MV-4-11 (cell line): Measurements from ENCODE around the gene GNB2.
A peak's percentile ranks its signal among the peaks of the same experiment; 100 is the strongest.
"Not testable (repeated sequence)": the region's sequence is repeated elsewhere in the genome, so short reads cannot be mapped to it uniquely, and the experiment has no call there.

Experiments used
- DNase-seq: peaks from one replicate; lab custom pipeline; 2025; lab: John Stamatoyannopoulos, UW

Gene GNB2

DNA sequence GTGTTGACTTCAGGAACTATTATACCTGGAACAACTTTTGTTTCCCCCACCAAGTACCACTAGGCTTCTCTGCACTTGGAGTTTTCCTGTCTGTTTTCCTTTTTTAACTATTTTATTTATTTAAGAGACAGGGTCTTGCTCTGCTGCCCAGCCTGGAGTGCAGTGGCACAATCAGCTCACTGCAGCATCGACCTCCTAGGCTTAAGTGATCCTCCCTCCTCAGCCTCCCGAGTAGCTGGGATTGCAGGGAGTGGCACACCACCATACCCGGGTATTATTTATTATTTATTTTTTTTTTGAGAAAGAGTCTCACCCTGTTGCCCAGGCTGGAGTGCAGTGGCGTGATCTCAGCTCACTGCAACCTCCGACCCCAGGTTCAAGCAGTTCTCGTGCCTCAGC is 22.6 kb downstream of the GNB2 start:
- DNase-seq = no peak

DNA sequence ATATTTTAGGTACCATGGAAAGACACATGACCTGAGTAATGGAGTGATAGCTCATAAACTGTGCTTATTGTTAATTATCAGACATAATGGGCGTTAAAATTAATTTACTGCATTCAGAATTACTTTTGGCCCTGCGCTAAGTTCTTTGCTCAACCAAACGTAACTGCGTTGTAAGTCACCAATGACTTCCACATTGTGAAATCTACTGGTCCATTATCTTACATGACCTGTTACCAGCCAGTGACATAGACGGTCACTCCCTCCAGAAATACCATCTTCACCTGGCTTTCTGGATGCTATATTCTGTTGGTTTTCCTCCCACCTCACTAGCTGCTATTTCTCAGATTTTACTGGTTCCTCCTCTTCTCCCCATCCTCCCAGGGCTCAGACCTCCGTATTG is 25.5 kb downstream of the GNB2 start:
- no peak for DNase-seq

DNA sequence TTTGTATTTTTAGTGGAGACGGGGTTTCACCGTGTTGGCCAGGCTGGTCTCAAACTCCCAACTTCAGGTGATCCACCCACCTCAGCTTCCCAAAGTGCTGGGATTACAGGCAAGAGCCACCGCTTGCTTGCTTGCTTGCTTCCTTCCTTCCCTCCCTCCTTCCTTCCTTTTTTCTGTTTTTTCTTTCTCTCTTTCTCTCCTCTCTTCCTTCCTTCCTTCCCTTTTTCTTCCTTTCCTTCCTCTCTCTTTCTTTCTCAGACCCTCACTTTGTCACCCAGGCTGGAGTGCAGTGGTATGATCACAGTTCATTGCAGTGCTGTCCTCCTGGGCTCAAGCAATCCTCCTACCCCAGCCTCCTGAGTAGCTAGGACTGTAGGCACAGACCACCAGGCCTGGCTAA is 27.5 kb downstream of the GNB2 start:
- not testable (repeated sequence) for DNase-seq

DNA sequence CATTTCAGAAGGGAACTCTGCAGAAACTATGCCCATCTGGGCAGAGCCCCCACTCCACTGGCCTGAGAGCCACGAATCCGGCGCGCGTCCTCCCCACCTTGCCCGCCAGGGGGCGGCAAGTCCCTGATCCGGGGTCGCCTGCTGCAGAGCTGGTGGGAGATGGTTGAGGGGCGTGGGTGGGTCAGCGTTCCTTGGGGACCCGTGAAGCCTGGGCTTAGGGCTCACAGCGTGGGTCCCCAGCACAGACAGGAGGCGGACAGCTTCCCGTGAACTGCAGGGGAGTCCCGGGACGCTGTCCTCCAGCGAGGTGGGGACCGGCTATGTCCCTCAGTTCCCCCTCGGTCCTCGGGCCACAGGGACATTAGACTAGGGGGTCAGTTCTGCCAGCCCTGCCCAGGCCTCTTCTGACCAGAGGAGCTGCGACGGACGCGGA is 31.8 kb downstream of the GNB2 start:
- peak; percentile 59 for DNase-seq

DNA sequence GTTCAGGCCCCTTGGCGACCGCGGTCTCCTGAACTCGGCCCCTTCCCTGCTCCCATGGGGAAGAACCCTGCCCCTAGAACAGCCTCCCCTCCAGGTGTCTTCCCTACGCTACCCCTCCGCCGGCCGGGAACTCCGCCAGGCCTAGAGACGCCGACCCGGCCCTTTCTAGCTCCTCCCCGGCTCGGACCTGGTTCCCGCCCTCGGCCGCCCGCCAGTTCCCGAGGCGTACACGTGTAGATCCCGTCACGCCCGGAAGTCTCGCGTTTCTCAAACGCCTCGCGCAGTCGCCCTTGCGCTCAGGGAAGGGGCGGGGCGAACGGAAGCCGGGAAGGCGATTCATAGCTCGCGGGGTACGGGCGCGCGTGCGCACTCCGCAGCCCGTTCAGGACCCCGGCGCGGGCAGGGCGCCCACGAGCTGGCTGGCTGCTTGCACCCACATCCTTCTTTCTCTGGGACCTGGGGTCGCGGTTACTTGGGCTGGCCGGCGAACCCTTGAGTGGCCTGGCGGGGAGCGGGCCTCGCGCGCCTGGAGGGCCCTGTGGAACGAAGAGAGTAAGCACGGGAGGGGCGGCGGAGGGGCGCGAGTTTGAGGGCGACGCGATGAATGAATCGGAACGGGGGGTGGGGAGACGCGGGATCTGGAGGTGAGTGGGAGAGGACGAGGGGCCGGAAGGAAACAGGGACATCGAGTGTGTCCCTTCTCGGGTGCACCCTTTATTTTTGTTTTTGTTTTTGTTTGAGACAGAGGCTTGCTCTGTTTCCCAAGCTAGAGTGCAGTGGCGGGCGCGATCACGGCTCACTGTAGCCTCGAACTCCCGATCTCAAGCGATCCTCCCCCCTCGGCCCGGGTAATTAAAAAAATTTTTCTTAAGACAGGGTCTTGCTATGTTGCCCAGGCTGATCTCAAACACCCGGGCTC is 32.5 kb downstream of the GNB2 start, which contains the start of gene POP7:
POP7 (plus strand) TSS at position 369 of the 919 bp plus-strand sequence. CDS start 710 bp downstream, outside the sequence.
- DNase-seq = peak; percentile 96

DNA sequence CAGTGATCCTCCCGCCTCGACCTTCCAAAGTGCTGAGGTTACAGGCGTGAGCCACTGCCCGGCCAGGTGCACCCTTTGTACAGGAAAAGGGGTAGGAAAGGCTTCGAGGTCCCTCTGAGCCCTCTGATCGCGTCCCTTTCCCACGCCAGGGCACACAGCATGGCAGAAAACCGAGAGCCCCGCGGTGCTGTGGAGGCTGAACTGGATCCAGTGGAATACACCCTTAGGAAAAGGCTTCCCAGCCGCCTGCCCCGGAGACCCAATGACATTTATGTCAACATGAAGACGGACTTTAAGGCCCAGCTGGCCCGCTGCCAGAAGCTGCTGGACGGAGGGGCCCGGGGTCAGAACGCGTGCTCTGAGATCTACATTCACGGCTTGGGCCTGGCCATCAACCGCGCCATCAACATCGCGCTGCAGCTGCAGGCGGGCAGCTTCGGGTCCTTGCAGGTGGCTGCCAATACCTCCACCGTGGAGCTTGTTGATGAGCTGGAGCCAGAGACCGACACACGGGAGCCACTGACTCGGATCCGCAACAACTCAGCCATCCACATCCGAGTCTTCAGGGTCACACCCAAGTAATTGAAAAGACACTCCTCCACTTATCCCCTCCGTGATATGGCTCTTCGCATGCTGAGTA is 33.3 kb downstream of the GNB2 start:
- no peak for DNase-seq

DNA sequence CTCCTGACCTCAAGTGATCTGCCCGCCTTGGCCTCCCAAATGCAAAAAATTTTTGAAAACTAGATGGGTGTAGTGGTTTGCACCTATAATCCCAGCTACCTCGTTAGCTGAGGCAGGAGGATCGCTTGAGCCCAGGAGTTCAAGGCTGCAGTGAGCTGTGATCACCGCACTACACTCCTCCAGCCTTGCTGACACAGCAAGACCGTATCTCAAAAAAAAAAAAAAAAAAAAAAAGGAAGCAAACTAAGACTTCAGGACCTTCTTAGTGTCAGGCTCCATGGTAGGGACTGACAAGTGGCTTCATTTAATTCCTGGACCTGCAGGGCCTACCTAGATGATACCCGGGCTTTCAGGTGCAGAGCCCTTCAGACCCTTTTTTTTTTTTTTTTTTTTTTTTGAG is 34.9 kb downstream of the GNB2 start:
- DNase-seq = no peak

DNA sequence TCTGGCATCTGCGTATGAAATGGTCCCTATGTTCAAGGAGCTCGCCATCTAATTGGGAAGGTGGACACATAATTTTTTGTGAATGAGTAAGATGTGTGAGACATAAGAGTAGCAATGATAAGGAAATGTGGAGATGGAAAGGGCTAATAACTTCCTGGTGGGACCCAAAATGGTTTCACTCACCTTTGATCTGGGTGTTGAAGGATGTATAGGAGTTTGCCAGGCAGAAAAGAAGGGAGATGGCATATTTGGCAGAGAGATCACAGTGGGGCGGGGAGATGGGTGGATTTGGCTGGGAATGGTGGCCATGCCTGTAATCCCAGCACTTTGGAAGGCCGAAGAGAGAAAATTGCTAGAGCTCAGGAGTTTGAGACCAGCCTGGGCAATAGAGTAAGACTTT is 36.9 kb downstream of the GNB2 start:
- no peak for DNase-seq

DNA sequence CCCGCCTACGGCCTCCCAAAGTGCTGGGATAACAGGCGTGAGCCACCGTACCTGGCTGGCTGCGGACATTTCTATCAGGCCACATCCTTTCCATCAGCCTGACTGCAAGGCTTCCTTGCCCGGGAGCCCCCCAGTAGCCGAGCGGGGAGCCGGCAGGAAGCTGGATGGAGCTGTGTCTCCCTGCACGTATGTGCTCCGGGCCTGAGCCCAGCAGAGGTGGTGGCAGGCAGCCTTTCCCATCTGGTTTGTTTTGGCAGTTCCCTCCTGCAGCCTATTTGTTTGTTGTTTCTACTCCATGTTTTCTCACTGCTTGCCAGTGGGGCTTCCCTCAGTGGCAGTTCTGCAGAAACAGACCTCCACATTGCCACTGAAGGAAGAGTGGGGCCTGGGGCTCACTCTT is 37.8 kb downstream of the GNB2 start:
- DNase-seq = no peak

DNA sequence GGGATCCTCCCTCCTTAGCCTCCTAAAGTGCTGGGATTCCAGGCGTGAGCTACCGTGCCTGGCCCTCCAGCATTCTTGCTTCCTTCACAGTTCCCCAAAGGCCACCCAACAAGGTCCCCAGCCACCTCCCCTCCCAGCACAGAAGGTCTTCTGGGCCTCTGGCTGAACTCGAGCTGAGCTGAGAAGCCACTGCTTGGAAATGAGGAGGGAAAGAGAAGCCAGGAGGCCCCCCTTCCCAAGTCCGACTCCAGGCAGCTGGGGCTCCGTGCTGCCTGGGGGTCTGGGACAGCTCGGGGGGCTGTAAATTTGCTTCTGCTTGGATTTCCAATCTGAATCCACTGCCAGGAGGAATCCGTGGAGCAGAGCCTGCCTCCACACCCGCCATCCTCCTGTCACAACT is 41.2 kb downstream of the GNB2 start:
- DNase-seq = no peak

DNA sequence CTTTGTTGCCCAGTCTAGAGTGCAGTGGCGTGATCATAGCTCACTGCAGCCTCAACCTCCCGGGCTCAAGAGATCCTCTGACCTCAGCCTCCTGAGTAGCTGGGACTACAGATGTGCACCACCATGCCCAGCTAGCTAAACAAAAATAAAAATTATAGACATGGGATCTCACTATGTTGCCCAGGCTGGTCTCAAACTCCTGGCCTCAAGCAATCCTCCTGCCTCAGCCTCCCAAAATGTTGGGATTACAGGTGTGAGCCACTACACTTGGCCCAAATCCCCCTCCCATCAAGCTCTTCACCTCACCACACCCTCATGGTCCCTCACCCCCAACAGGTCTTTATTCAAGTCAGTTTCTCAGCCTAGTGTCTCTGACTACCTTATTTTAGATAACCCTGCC is 43.5 kb downstream of the GNB2 start:
- DNase-seq = not testable (repeated sequence)

DNA sequence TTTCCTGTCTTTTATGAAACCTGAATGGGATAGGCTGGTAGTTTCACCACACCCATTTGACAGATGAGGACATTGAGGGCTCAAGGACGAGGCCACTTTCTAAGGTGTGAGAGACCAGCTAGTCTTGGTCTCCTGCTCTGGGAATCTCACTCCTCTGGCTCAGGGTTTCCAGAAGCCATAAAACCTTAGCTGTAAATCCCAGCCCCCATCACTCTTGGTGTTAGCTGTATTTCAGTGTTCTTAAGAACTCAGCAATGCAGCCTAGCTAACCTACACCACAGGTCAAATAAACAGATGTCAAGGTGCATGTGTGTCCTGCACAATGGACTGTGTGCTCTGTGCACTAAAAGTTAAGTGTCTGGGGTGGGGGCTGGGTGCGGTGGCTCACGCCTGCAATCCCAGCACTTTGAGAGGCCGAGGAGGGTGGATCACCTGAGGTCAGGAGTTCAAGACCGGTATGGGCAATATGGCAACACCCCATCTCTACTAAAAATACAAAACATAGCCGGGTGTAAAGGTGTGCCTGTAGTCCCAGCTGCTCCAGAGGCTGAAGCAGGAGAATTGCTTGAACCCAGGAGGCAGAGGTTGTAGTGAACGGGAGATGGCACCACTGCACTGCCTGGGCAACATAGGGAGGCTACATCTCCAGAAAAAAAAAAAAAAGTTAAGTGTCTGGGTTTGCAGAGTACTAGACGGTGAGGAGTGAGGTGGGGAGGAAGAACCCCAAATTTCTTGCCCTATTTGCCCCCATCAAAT is 46.2 kb downstream of the GNB2 start:
- peak; percentile 5 for DNase-seq

DNA sequence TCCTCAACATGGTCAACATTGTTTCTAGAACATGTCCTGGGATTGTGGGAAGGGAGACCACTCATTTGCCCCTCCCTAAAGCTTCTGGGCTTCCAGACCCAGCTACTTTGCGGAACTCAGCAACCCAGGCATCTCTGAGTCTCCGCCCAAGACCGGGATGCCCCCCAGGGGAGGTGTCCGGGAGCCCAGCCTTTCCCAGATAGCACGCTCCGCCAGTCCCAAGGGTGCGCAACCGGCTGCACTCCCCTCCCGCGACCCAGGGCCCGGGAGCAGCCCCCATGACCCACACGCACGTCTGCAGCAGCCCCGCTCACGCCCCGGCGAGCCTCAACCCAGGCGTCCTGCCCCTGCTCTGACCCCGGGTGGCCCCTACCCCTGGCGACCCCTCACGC is 46.7 kb downstream of the GNB2 start, which contains the start of gene EPO:
EPO (plus strand) TSS at position 190 of the 392 bp plus-strand sequence. CDS start 513 bp downstream, outside the sequence.
- no peak for DNase-seq

DNA sequence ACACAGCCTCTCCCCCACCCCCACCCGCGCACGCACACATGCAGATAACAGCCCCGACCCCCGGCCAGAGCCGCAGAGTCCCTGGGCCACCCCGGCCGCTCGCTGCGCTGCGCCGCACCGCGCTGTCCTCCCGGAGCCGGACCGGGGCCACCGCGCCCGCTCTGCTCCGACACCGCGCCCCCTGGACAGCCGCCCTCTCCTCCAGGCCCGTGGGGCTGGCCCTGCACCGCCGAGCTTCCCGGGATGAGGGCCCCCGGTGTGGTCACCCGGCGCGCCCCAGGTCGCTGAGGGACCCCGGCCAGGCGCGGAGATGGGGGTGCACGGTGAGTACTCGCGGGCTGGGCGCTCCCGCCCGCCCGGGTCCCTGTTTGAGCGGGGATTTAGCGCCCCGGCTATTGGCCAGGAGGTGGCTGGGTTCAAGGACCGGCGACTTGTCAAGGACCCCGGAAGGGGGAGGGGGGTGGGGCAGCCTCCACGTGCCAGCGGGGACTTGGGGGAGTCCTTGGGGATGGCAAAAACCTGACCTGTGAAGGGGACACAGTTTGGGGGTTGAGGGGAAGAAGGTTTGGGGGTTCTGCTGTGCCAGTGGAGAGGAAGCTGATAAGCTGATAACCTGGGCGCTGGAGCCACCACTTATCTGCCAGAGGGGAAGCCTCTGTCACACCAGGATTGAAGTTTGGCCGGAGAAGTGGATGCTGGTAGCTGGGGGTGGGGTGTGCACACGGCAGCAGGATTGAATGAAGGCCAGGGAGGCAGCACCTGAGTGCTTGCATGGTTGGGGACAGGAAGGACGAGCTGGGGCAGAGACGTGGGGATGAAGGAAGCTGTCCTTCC is 47.3 kb downstream of the GNB2 start:
- DNase-seq = no peak

DNA sequence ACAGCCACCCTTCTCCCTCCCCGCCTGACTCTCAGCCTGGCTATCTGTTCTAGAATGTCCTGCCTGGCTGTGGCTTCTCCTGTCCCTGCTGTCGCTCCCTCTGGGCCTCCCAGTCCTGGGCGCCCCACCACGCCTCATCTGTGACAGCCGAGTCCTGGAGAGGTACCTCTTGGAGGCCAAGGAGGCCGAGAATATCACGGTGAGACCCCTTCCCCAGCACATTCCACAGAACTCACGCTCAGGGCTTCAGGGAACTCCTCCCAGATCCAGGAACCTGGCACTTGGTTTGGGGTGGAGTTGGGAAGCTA is 47.9 kb downstream of the GNB2 start:
- no peak for DNase-seq

DNA sequence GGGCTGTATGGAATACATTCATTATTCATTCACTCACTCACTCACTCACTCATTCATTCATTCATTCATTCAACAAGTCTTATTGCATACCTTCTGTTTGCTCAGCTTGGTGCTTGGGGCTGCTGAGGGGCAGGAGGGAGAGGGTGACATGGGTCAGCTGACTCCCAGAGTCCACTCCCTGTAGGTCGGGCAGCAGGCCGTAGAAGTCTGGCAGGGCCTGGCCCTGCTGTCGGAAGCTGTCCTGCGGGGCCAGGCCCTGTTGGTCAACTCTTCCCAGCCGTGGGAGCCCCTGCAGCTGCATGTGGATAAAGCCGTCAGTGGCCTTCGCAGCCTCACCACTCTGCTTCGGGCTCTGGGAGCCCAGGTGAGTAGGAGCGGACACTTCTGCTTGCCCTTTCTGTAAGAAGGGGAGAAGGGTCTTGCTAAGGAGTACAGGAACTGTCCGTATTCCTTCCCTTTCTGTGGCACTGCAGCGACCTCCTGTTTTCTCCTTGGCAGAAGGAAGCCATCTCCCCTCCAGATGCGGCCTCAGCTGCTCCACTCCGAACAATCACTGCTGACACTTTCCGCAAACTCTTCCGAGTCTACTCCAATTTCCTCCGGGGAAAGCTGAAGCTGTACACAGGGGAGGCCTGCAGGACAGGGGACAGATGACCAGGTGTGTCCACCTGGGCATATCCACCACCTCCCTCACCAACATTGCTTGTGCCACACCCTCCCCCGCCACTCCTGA is 49.1 kb downstream of the GNB2 start:
- DNase-seq = no peak

DNA sequence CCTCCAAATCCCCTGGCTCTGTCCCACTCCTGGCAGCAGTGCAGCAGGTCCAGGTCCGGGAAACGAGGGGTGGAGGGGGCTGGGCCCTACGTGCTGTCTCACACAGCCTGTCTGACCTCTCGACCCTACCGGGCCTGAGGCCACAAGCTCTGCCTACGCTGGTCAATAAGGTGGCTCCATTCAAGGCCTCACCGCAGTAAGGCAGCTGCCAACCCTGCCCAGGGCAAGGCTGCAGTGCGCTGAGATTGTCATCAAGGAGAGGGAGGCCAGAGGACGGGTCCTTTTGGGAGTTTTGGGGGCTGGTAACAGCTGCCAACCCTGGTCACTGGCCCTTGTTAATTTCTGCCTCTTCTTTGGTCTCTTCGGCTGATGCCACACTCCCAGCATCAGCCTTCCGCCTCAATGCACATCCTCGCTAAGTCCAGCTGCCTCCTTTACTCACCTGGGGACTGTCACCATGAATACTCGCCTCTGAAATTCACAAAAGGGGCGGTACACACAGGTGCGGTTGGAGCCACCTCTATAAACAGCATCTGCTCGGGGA is 50.3 kb downstream of the GNB2 start:
- no peak for DNase-seq

DNA sequence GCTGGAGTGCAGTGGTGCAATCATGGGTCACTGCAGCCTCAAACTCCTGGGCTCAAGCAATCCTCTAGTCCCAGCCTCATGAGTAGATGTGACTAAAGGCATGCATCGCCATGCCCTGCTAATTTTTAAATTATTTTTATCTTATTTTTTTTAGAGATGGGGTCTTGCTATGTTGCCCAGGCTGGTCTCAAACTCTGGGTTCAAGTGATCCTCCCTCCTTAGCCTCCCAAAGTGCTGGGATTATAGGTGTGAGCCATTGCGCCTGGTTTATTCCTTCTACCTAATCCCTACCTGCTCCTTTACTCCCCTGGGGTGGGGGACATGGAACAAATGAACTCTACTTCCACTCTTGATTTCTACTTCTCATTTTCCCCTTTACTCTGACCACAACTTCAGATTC is 50.8 kb downstream of the GNB2 start:
- not testable (repeated sequence) for DNase-seq

DNA sequence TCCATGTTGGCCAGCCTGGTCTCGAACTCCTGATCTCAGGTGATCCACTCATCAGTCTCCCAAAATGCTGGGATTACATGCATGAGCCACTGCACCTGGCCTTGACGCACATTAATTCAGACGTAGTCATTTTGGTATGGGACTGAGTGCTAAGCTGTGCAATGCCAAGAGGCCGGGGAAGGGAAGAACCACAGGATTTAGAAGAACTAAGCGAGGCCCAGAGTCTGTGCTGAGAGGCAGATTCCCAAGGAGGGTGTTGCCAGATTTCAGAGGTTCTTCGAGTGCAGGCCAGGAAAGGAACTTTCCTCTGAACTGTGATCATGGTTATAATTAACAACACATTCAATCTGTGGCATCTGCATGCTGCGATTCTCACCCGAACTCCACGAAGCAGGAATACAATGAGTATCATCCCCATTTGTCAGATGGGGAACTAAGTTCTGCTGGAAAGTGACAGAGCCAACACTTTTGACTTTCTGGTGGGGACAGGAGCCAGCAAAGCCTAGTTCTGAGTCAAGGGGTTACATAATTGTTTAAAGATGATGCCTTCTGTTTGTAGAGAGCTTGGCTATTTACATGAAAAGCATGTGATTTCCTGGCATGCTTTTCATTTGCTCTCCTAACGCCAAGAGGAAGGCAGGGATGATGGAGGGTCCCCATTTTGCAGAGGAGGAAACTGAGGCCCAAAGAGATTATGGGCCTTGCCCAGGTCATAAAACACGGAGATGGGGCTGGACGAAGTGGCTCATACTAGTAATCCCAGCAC is 53.6 kb downstream of the GNB2 start:
- no peak for DNase-seq

DNA sequence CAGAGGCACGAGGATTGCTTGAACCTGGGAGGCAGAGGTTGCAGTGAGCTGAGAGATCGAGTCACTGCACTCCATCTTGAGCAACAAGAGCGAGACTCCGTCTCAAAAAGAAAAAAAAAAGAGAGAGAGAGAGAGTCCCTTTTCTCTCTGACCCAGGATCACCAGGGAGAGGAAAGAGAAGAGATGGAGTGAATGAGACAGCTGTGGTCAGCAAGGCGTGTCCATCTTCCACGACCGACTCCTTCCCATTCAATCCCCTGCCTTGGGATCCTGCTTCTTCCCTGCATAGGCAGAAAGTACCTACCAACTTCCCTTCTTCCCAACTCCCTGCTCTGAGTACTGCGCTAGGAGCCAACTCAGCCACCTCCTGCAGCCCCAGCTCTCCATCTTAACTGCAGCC is 54.7 kb downstream of the GNB2 start:
- DNase-seq = no peak
